Esophagus squamous epithelium (tissue), 5 donors: Measurements from ENCODE around the gene DLGAP1. TPM values are rescaled to one million over a fixed set of nuclear protein-coding genes. Genes with fewer than 3 reads are reported as not detected.

Experiments
- DNase-seq: peaks from one replicate; lab custom pipeline; 2025; lab: John Stamatoyannopoulos, UW
- H3K27ac ChIP-seq, 4 donors: fragments of 200-600 bp; sonication (generic); one replicate each; pipeline ENCODE4 v1.5.1; 2016 to 2019; ENCODE audit warnings: mild to moderate bottlenecking in 1 of 4
- H3K27me3 ChIP-seq, 4 donors: fragments of 200-600 bp; sonication (generic); 1 replicate in 3 of 4; 2 replicates in 1 of 4; pipeline versions ENCODE4 v1.5.1 to v1.6.0; 2017 to 2021; ENCODE audit warnings: antibody characterized with exemption in 1 of 4
- H3K36me3 ChIP-seq, 3 donors: fragments of 200-600 bp; sonication (generic); one replicate each; pipeline ENCODE4 v1.5.1; 2016 to 2019
- H3K4me1 ChIP-seq, 3 donors: fragments of 200-600 bp; sonication (generic); one replicate each; pipeline ENCODE4 v1.5.1; 2017 to 2019
- H3K4me3 ChIP-seq, 4 donors: fragments of 200-600 bp; sonication (generic); 1 replicate in 3 of 4; 2 replicates in 1 of 4; pipeline ENCODE4 v1.5.1; 2016 to 2019; ENCODE audit warnings: mild to moderate bottlenecking in 2 of 4, moderate library complexity in 1 of 4
- H3K9me3 ChIP-seq, 3 donors: fragments of 200-600 bp; sonication (generic); one replicate each; pipeline ENCODE4 v1.5.1; 2016 to 2019
- CTCF ChIP-seq, 6 experiments: fragments of 450-650 bp in 4 of 6; fragments of 200-600 bp in 2 of 6; sonication (generic) in 2 of 6; IDR thresholded peaks; one replicate each; pipeline ENCODE4 v1.5.1; 2016 to 2019; ENCODE audit warnings: antibody characterized with exemption in 6 of 6, mild to moderate bottlenecking in 4 of 6, moderate library complexity in 4 of 6
- POLR2A ChIP-seq, 4 donors: fragments of 450-650 bp; IDR thresholded peaks; one replicate each; pipeline ENCODE4 v1.6.1; 2017; ENCODE audit warnings: antibody characterized with exemption in 4 of 4, mild to moderate bottlenecking in 4 of 4, moderate library complexity in 3 of 4
- whole genome bisulfite sequencing, 2 donors: methylation state at CpG; one replicate each; pipeline ENCODE4 v1.1.5; 2018; 5-methylcytosine and 5-hydroxymethylcytosine counted together
- intact Hi-C: fragments of 100-400 bp; cut with DNase I; formaldehyde crosslinking; loops from one replicate; pipeline ENCODE4 v1.15.0; 2022
- total RNA-seq, 4 donors: library from RNA; depleted of rRNA; stranded (reverse); fragments of >200 nt; gene quantifications; one replicate each; pipeline ENCODE4 v1.1.0, GENCODE V29; 2016
- donor health status: DM: yes; HTN: yes; CAD: no.

Gene DLGAP1
- total RNA-seq, 4 donors from 2014 or later = 0.09 to 1.5 (median 0.52) TPM

- Histone ChIP-seq H3K9me3 (no peaks in the 10 kb centered on the region), H3K27me3 (no peaks in the 10 kb centered on the region), H3K4me1 (no peaks in the 10 kb centered on the region), H3K36me3 (no peaks in the 10 kb centered on the region), H3K27ac (no peak overlapping the region), H3K4me3 (no peak overlapping the region)
- DNase-seq = no peak
- TF ChIP-seq CTCF (IDR thresholded peaks at IDR 0.05) = no peak
- no peak for TF ChIP-seq POLR2A (IDR thresholded peaks at IDR 0.05)
- 55 to 57% methylated on average over 2 of the region's 2 CpGs for WGBS, 2 donors
- intact Hi-C loops = no loop called here
Observed at GRCh38 chr18:3900327-3900726, 554.8 kb downstream of the DLGAP1 start.

GRCh38 chr18:3898861-3899613, 556.1 kb downstream of the DLGAP1 start:
- Histone ChIP-seq H3K9me3 (no peaks in the 10 kb centered on the region), H3K27ac (no peak overlapping the region), H3K36me3 (no peaks in the 10 kb centered on the region), H3K27me3 (no peaks in the 10 kb centered on the region), H3K4me1 (no peaks in the 10 kb centered on the region), H3K4me3 (no peak overlapping the region)
- TF ChIP-seq CTCF (IDR thresholded peaks at IDR 0.05) (no peak), POLR2A (IDR thresholded peaks at IDR 0.05) (no peak)
- 72 to 77% methylated on average over 4 of the region's 4 CpGs for WGBS, 2 donors
- intact Hi-C loops = no loop called here
- no peak for DNase-seq

- Histone ChIP-seq H3K27me3 (no peaks in the 10 kb centered on the region), H3K36me3 (no peaks in the 10 kb centered on the region), H3K4me1 (no peaks in the 10 kb centered on the region), H3K4me3 (no peak overlapping the region), H3K27ac (no peak overlapping the region), H3K9me3 (no peaks in the 10 kb centered on the region)
- TF ChIP-seq POLR2A (IDR thresholded peaks at IDR 0.05) (no peak), CTCF (IDR thresholded peaks at IDR 0.05) (no peak)
- intact Hi-C loops = no loop called here
- no peak for DNase-seq
- 41 to 76% methylated on average over 2 of the region's 2 CpGs for WGBS, 2 donors
Observed at GRCh38 chr18:3892152-3892551, 563.0 kb downstream of the DLGAP1 start.

GRCh38 chr18:3891245-3891644, 563.9 kb downstream of the DLGAP1 start:
- H3K27ac ChIP-seq = no peak overlapping the region
- H3K27me3 ChIP-seq = no peaks in the 10 kb centered on the region
- DNase-seq = no peak
- TF ChIP-seq CTCF (IDR thresholded peaks at IDR 0.05) (no peak), POLR2A (IDR thresholded peaks at IDR 0.05) (no peak)
- intact Hi-C loops = no loop called here
- no peaks in the 10 kb centered on the region for H3K36me3 ChIP-seq
- no peaks in the 10 kb centered on the region for H3K4me1 ChIP-seq
- 43 to 56% methylated on average over 3 of the region's 3 CpGs for WGBS, 2 donors
- H3K9me3 ChIP-seq = no peaks in the 10 kb centered on the region
- H3K4me3 ChIP-seq = no peak overlapping the region

- Histone ChIP-seq H3K27me3 (no peaks in the 10 kb centered on the region), H3K9me3 (no peaks in the 10 kb centered on the region), H3K4me1 (no peaks in the 10 kb centered on the region), H3K27ac (no peak overlapping the region), H3K4me3 (no peak overlapping the region), H3K36me3 (no peaks in the 10 kb centered on the region)
- 80 to 82% methylated on average over 3 of the region's 3 CpGs for WGBS, 2 donors
- no peak for DNase-seq
- TF ChIP-seq CTCF (IDR thresholded peaks at IDR 0.05) (no peak), POLR2A (IDR thresholded peaks at IDR 0.05) (no peak)
- intact Hi-C loops = no loop called here
Observed at GRCh38 chr18:3889803-3890202, 565.3 kb downstream of the DLGAP1 start.
